AG04450 (cell line): ENCODE data around the gene SLC66A2. TPM values are rescaled to one million over a fixed set of nuclear protein-coding genes. Genes with fewer than 3 reads are reported as not detected.
"Not testable (repeated sequence)": the region's sequence is repeated elsewhere in the genome, so short reads cannot be mapped to it uniquely, and the experiment has no call there.

Experiments
- CTCF ChIA-PET: fragments of 300-600, 350-600 bp; formaldehyde crosslinking; extraction: SDS; loops from one replicate; lab custom pipeline; 2022; ENCODE audit warnings: antibody characterized with exemption, inconsistent platforms; lab: Charles Lee
- POLR2A ChIA-PET: fragments of 350-600 bp; formaldehyde crosslinking; extraction: SDS; loops from one replicate; lab custom pipeline; 2021; ENCODE audit warnings: antibody characterized with exemption, inconsistent platforms; lab: Yijun Ruan, JAX
- DNase-seq: peaks from one replicate; pipeline ENCODE4 v3.0.0-alpha.2; 2011; ENCODE audit warnings: low read depth, low spot score
- H3K27ac ChIP-seq: one replicate; pipeline ENCODE4 v1.5.1; 2012; ENCODE audit warnings: low read depth, low read length, control low read depth
- H3K27me3 ChIP-seq: one replicate; pipeline ENCODE4 v1.6.0; 2012; ENCODE audit warnings: low read length; ENCODE audit not compliant: control insufficient read depth, insufficient read depth
- H3K4me3 ChIP-seq: 2 replicates; pipeline ENCODE4 v1.5.1; 2011; ENCODE audit warnings: mild to moderate bottlenecking, low read depth, low read length, control low read depth
- H3K9me3 ChIP-seq: 2 replicates; pipeline ENCODE4 v1.5.1; 2012; ENCODE audit warnings: low read length; ENCODE audit not compliant: control insufficient read depth, insufficient read depth
- CTCF ChIP-seq: IDR thresholded peaks from 2 replicates; pipeline ENCODE4 v1.5.1; 2011; ENCODE audit warnings: low read depth, low read length, control low read depth, inconsistent platforms
- polyA plus RNA-seq: library from polyadenylated mRNA; depleted of rRNA; stranded (reverse); fragments of >200 nt; gene quantifications from 2 replicates; pipeline ENCODE4 v1.2.3, GENCODE V29; 2011

SLC66A2 gene
- polyA plus RNA-seq, 1 experiment, result 13.9 TPM

- Histone ChIP-seq H3K27me3 (no peaks in the 10 kb centered on the region), H3K27ac (no peak overlapping the region), H3K9me3 (no peaks in the 10 kb centered on the region; the same call in 1 of the 2 replicates), H3K4me3 (no peak overlapping the region)
- POLR2A ChIA-PET, result no interaction called here
- TF ChIP-seq CTCF, result no peak
- DNase-seq, result no peak
- CTCF ChIA-PET, result interaction anchor here (0.6 kb wide), 1 partner anchor 42 kb away, joined by 3 read pairs; no protein-coding TSS in a partner anchor
Observed at GRCh38 chr18:79961527-79962291, 10.3 kb upstream of the SLC66A2 start.

- no peak for DNase-seq
- ChIA-PET POLR2A (no interaction called here), CTCF (no interaction called here)
Observed at GRCh38 chr18:79960921-79961526, 9.6 kb upstream of the SLC66A2 start.

GRCh38 chr18:79960161-79960801, 8.8 kb upstream of the SLC66A2 start:
- CTCF ChIA-PET, result interaction anchor here (0.7 kb wide), 1 partner anchor 162 kb away, joined by 3 read pairs; the partner anchor contains the start of gene KCNG2
- H3K27ac ChIP-seq, H3K27me3 ChIP-seq, H3K9me3 ChIP-seq, H3K4me3 ChIP-seq, DNase-seq: not testable (repeated sequence)
- POLR2A ChIA-PET, result interaction anchor here (0.6 to 0.7 kb wide), 2 partner anchors 8 to 25 kb away, joined by 3 read pairs; partner anchors contain the start of gene SLC66A2

More at GRCh38 chr18:79960921-79961526, 9.6 kb upstream of the SLC66A2 start:
- no peaks in the 10 kb centered on the region; the same call in 1 of the 2 replicates for H3K9me3 ChIP-seq
- H3K27ac ChIP-seq, result no peak overlapping the region
- no peaks in the 10 kb centered on the region for H3K27me3 ChIP-seq
- no peak for TF ChIP-seq CTCF
- no peak overlapping the region for H3K4me3 ChIP-seq

- Histone ChIP-seq H3K4me3 (no peak overlapping the region), H3K27me3 (no peaks in the 10 kb centered on the region), H3K9me3 (no peaks in the 10 kb centered on the region; the same call in 1 of the 2 replicates), H3K27ac (no peak overlapping the region)
- ChIA-PET POLR2A (no interaction called here), CTCF (interaction anchor here (0.6 kb wide), 1 partner anchor 578 kb away, joined by 10 read pairs; no protein-coding TSS in a partner anchor)
- no peak for DNase-seq
- no peak for TF ChIP-seq CTCF
Observed at GRCh38 chr18:79958981-79959380, 7.5 kb upstream of the SLC66A2 start.

GRCh38 chr18:79956276-79956675, 4.8 kb upstream of the SLC66A2 start:
- DNase-seq, result no peak
- Histone ChIP-seq H3K27me3 (no peaks in the 10 kb centered on the region), H3K27ac (no peak overlapping the region), H3K9me3 (no peaks in the 10 kb centered on the region; the same call in 1 of the 2 replicates), H3K4me3 (no peak overlapping the region)
- no peak for TF ChIP-seq CTCF
- ChIA-PET CTCF (no interaction called here), POLR2A (no interaction called here)
